ENCODE results near the gene SPDYE4.

DNA sequence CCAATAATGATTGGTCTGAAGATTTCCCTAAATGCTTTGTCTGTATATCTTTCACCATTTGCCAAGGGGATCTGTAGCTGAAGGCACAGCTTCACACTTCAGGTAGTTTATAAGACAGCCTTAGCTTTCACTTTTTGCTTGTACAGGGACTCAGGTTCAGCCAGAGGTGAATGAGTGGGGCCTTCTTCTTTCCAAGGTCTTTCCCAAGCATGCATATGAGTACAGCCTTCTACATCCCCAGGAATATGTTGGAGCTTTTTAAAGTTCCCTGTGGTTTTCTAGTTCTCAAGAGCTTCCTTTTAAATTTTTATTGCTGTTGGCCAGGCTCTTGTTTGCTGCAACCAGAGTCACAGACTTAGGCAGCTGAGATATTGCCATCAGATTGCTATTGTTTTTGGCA is 17.9 kb upstream of the SPDYE4 start:
- TF ChIP-seq TAF1 (IDR thresholded peaks at IDR 0.05; ENCODE audit: borderline replicate concordance, low read depth, low read length) (no peak), POLR2AphosphoS5 (IDR thresholded peaks at IDR 0.05; ENCODE audit: low read depth, low read length) (no peak), POLR2A (IDR thresholded peaks at IDR 0.05; ENCODE audit: low read depth, low read length) (no peak)

All from GM12892 (cell line).